ENCODE measurements around the gene PHEX. TPM values are rescaled to one million over a fixed set of nuclear protein-coding genes. Genes with fewer than 3 reads are reported as not detected.

PHEX gene
- total and polyA plus RNA-seq, 7 donors = 0.01 to 0.11 (median 0.04) TPM; not detected in 3

DNA sequence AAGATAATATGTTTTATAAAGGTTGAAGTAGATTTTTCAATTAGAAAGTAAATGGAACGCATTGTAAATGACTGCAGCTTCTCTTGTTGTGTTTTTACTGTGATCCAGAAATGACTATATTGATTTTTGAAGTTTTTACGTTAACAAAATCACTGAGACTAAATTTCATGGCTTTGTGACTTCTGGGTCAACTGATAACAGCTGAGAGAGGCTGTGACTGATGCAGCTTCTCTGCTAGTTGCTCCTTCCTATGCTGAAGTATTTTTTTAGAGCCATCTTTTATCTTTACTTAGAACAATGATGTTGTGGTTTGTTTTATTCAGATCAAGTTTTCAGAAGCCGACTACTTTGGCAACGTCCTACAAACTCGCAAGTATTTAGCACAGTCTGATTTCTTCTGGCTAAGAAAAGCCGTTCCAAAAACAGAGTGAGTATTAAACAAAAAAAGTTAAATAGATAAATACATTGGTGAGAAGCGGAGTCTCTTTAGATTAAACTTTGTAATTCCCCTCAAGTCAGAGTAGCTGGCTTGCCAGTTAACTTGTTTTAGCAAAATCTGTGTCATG lies 145.9 kb downstream of the PHEX start:
- ATAC-seq = no peak
- H3K4me1 ChIP-seq = no peaks in the 10 kb centered on the region
- no peaks in the 10 kb centered on the region for H3K36me3 ChIP-seq (ENCODE audit: insufficient read depth in 1 of 2, low read depth in 1 of 2)
- intact Hi-C loops (cut with DNase I) = no loop called here
- 39 to 49% (median 42%) methylated on average over 7 of the region's 7 CpGs for WGBS, 3 donors
- TF ChIP-seq, protein P1, sequence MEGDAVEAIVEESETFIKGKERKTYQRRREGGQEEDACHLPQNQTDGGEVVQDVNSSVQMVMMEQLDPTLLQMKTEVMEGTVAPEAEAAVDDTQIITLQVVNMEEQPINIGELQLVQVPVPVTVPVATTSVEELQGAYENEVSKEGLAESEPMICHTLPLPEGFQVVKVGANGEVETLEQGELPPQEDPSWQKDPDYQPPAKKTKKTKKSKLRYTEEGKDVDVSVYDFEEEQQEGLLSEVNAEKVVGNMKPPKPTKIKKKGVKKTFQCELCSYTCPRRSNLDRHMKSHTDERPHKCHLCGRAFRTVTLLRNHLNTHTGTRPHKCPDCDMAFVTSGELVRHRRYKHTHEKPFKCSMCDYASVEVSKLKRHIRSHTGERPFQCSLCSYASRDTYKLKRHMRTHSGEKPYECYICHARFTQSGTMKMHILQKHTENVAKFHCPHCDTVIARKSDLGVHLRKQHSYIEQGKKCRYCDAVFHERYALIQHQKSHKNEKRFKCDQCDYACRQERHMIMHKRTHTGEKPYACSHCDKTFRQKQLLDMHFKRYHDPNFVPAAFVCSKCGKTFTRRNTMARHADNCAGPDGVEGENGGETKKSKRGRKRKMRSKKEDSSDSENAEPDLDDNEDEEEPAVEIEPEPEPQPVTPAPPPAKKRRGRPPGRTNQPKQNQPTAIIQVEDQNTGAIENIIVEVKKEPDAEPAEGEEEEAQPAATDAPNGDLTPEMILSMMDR (IDR thresholded peaks at IDR 0.05) = no peak
- DNase-seq = no peak
- H3K27me3 ChIP-seq (ENCODE audit: insufficient read depth in 3 of 3, low read length in 2 of 3) = no peaks in the 10 kb centered on the region
- H3K27ac ChIP-seq = no peak overlapping the region
- H3K4me3 ChIP-seq = no peak overlapping the region
- H3K9me3 ChIP-seq = no peaks in the 10 kb centered on the region

DNA sequence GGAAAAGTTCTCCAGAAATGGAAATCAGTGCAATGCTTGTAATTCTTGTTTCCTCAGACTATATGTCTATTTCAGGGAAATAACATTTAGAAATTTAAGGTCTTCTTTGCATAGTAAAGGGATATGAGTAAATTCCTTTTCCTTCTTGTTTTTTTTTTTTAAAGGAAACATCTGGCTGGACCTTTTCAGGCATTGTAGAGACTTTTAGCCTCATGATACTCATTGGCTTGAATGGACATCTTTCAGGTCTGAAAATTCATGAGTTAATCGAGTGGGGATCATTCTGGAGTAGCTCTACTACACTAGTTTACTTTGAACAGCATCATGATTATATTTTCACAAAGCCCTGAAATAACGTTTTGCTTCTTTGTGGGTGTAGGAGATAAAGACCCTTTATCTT lies 152.0 kb downstream of the PHEX start:
- TF ChIP-seq, protein P1 (IDR thresholded peaks at IDR 0.05) = no peak

DNA sequence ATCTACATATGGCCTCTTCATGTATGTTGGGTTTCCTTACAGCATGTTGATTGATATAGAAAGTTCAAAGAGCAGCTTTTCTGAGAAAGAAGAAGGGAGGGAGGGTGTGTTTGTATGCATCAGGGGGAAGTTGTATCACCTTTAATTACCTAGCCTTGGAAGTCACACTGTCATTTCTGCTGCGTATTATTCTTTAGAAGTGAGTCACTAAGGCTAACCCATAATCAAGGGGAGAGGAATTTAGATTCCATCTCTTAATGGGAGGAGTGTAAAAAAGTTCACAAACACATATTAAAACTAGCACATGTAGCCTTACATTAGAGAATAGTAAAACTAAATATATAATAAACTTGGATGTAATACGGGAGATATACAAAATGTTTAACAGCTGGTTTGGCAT lies 154.0 kb downstream of the PHEX start:
- WGBS, 3 donors = 77 to 85% (median 83%) methylated on average over 2 of the region's 2 CpGs
- DNase-seq (no peak), ATAC-seq (no peak)
- intact Hi-C loops (cut with DNase I) = no loop called here
- Histone ChIP-seq H3K27me3 (ENCODE audit: insufficient read depth in 3 of 3, low read length in 2 of 3) (peaks cover 0 to 7% (median 0%) of the 10 kb centered on the region in 3 donors), H3K36me3 (ENCODE audit: insufficient read depth in 1 of 2, low read depth in 1 of 2) (no peaks in the 10 kb centered on the region), H3K4me3 (no peak overlapping the region), H3K4me1 (no peaks in the 10 kb centered on the region), H3K27ac (no peak overlapping the region), H3K9me3 (no peaks in the 10 kb centered on the region)
- TF ChIP-seq, protein P1 (IDR thresholded peaks at IDR 0.05) = no peak

More for the DNA sequence above, 152.0 kb downstream of the PHEX start:
- Histone ChIP-seq H3K36me3 (ENCODE audit: insufficient read depth in 1 of 2, low read depth in 1 of 2) (no peaks in the 10 kb centered on the region), H3K4me1 (no peaks in the 10 kb centered on the region), H3K27ac (no peak overlapping the region), H3K9me3 (no peaks in the 10 kb centered on the region), H3K27me3 (ENCODE audit: insufficient read depth in 3 of 3, low read length in 2 of 3) (no peaks in the 10 kb centered on the region), H3K4me3 (no peak overlapping the region)
- DNase-seq (no peak), ATAC-seq (no peak)
- 36 to 57% (median 54%) methylated on average over 2 of the region's 2 CpGs for WGBS, 3 donors
- intact Hi-C loops (cut with DNase I) = no loop called here

DNA sequence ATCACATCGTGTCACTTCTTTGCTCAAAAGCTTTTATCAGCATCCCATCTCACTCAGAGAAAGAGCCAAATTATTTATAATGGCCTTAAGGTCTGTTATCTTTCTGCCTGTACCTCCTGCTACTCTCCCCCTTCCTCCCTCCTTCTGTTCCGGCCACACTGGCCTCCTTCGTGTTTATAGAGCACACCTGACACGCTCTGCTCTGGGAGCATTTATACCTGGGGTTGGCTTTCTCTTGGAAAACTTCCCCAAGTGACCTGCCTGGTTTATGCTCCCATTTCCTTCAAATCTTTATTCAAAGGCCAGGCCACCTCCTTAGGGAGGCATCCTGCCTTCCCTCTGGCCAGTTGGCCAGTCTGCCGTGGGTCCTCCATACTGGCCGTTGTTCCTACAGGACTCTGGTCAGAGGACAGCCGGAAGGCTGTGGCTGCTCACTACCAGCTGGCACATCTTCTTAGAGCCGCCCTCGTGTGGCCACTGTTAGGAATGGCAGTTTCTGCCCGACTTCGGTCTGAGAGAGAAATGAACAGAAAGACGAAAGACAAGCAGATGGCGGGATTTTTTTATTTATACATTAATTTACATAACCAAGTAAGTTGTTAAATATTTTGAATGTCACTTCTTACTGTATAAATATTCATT lies 160.4 kb downstream of the PHEX start:
- WGBS, 3 donors = 26 to 35% (median 27%) methylated on average over 13 of the region's 13 CpGs
- H3K4me3 ChIP-seq = no peak overlapping the region
- H3K27ac ChIP-seq = no peak overlapping the region
- TF ChIP-seq, protein P1 (IDR thresholded peaks at IDR 0.05) = peak; percentile 78
- DNase-seq (peak; percentile 58 to 72), ATAC-seq (peak; percentile 71 to 75 (median 72))
- no peaks in the 10 kb centered on the region for H3K36me3 ChIP-seq (ENCODE audit: insufficient read depth in 1 of 2, low read depth in 1 of 2)
- no peaks in the 10 kb centered on the region for H3K4me1 ChIP-seq
- H3K9me3 ChIP-seq = peaks cover 3% of the 10 kb centered on the region
- peaks cover 0 to 13% (median 0%) of the 10 kb centered on the region in 3 donors for H3K27me3 ChIP-seq (ENCODE audit: insufficient read depth in 3 of 3, low read length in 2 of 3)
- intact Hi-C loops (cut with DNase I) = loop anchor here (2.0 to 10.0 kb wide), 2 partner anchors 208 kb away; no protein-coding TSS in a partner anchor
